GM19463 (cell line): ENCODE measurements around the gene AQP7.
"Not testable (repeated sequence)": the region's sequence is repeated elsewhere in the genome, so short reads cannot be mapped to it uniquely, and the experiment has no call there.

Experiments
- ATAC-seq: cut with Tn5 transposase; IDR thresholded peaks from one replicate; pipeline ENCODE4 v1.9.1; 2021; ENCODE audit warnings: mild to moderate bottlenecking, moderate library complexity; ENCODE audit not compliant: unreplicated experiment

The AQP7 gene

GRCh38 chr9:33377089-33377715, 25.2 kb downstream of the AQP7 start:
- no peak for ATAC-seq

GRCh38 chr9:33375841-33376321, 26.5 kb downstream of the AQP7 start:
- no peak for ATAC-seq

- ATAC-seq, result no peak
These were observed 27.0 kb downstream of the AQP7 start for GRCh38 chr9:33375238-33375840.

- ATAC-seq, result peak; percentile 42
These were observed 27.6 kb downstream of the AQP7 start for GRCh38 chr9:33374634-33375237.

- no peak for ATAC-seq
These were observed 28.2 kb downstream of the AQP7 start for GRCh38 chr9:33374190-33374589.

GRCh38 chr9:33372900-33373299, 29.5 kb downstream of the AQP7 start:
- no peak for ATAC-seq

GRCh38 chr9:33366979-33367480, 35.3 kb downstream of the AQP7 start:
- no peak for ATAC-seq

- not testable (repeated sequence) for ATAC-seq
These were observed 37.6 kb downstream of the AQP7 start for GRCh38 chr9:33364814-33365213.

GRCh38 chr9:33364127-33364526, 38.2 kb downstream of the AQP7 start:
- ATAC-seq, result no peak

GRCh38 chr9:33358641-33359040, 43.7 kb downstream of the AQP7 start:
- not testable (repeated sequence) for ATAC-seq

GRCh38 chr9:33355933-33356332, 46.4 kb downstream of the AQP7 start:
- ATAC-seq, result no peak

- no peak for ATAC-seq
These were observed 47.6 kb downstream of the AQP7 start for GRCh38 chr9:33354651-33355211.

- ATAC-seq, result no peak
These were observed 50.8 kb downstream of the AQP7 start for GRCh38 chr9:33351547-33351946.

GRCh38 chr9:33350310-33350709, 52.1 kb downstream of the AQP7 start:
- no peak for ATAC-seq

GRCh38 chr9:33349743-33350142, 52.6 kb downstream of the AQP7 start:
- no peak for ATAC-seq

GRCh38 chr9:33348998-33349397, 53.4 kb downstream of the AQP7 start:
- no peak for ATAC-seq

- ATAC-seq, result no peak
These were observed 55.8 kb downstream of the AQP7 start for GRCh38 chr9:33346564-33346963.

- no peak for ATAC-seq
These were observed 58.2 kb downstream of the AQP7 start for GRCh38 chr9:33344145-33344544.

GRCh38 chr9:33341182-33341581, 61.2 kb downstream of the AQP7 start:
- ATAC-seq, result no peak

GRCh38 chr9:33340186-33340585, 62.2 kb downstream of the AQP7 start:
- ATAC-seq, result no peak
